HG02623 (cell line): ENCODE measurements around the gene RFX7.
"Not testable (repeated sequence)": the region's sequence is repeated elsewhere in the genome, so short reads cannot be mapped to it uniquely, and the experiment has no call there.

Experiments used
- ATAC-seq: cut with Tn5 transposase; IDR thresholded peaks from one replicate; pipeline ENCODE4 v1.9.1; 2021; ENCODE audit warnings: moderate library complexity; ENCODE audit not compliant: unreplicated experiment

RFX7 gene

DNA sequence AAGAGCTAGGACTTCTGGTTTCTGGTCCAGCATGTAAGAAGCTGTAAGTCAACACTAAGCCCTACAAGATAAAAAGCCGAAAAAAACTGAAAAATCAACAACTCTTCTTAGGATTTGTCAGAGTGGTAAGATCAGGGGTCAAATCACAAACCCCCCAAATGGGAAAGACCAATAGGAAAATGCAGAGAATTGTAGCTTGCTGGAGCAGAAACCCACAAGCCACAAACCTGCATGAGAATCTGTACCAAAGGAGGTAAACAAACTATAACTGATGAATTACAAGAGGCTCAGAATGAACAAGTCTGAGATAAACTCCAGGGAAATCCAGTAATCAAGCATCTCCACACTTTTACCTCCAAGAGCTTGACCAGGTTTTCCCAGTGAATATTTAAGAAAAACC lies 36.0 kb downstream of the RFX7 start:
- ATAC-seq: no peak

DNA sequence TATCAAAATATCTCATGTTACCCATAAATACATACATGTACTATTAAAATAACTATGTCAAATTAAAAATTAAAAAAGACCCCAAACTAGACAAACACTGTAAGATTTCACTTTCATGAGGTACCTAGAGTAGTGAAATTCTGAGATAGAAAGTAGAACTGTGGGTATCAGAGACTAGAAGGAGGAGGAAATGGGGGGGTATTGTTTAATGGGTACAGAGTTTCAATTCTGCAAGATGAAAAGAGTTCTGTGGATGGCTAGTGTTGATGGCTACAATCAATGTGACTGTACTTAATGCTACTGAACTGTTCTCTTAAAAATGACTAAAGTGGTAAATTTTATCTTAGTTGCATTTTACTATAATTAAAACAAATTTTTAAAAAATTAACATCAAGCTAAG lies 36.6 kb downstream of the RFX7 start:
- peak; percentile 56 for ATAC-seq

DNA sequence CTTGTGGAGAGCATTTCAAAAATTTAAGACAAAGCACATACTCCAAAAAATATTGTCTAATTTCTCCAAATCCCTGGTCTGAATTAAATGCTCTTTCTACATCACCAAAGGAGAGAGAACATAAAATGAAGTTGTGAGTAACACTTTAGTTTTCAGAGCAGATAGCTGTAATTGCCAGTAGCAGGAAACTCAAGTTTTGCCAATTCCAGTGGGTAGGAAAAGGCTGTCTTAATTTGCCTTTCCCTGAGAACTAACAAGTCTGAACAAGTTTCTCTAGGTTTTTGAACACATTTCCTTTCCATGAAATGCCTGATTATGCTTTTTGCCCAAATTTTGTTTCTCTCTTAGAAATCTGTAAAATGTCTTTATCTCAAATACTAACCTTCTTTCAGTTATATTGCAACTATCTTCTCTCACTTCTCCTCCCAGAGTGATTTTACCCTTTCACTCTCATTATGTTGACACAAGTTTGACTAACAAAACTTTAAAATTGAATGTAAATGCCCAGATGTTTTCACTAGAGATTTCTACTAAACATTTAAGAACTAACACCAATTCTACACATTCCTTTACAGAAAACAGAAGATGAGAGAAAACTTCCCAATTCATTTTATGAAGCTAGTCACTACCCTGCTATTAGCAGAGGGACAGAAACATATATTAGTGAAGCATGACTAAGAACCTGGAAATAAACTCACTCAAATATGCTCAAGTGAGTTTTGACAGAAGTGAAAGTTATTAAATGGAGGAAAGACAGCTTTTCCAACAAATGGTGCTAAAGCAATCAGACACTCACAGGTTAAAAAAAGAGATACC lies 38.4 kb downstream of the RFX7 start:
- ATAC-seq: no peak

DNA sequence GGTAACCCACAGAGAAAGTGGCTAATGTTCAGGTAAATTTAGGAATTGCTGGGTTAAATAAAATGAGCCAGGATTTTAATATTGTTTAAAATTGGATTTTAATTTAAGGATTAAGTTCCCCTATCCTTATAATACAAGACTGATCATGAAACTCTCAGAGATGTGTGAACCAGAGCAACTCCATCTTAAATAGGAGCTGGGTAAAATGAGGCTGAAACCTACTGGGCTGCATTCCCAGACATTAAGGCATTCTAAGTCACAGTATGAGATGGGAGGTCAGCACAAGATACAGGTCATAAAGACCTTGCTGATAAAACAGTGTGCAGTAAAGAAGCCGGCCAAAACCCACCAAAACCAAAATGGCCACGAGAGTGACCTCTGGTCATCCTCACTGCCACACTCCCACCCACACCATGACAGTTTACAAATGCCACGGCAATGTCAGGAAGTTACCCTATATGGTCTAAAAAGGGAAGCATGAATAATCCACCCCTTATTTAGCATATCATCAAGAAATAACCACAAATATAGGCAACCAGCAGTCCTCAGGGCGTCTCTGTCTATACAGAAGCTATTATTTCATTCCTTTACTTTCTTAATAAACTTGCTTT lies 40.3 kb downstream of the RFX7 start:
- ATAC-seq: not testable (repeated sequence)

DNA sequence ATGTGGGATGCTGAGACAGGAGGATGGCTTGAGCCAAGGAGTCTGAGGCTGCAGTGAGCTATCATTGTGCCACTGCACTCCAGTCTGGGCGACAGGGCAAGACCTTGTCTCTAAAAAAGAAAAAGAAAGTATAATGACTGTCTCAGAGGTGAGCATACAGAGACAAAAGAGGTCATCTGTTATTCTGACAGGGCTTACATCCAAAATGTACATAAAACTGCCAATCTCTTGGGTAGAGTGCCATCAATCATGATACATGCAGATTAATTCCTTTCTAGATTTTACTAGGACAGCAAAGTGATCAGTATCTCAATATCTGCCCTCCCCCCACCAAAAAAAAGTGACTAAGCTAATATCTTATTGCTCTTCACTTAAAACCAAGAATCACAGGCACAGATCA lies 41.0 kb downstream of the RFX7 start:
- ATAC-seq: no peak

DNA sequence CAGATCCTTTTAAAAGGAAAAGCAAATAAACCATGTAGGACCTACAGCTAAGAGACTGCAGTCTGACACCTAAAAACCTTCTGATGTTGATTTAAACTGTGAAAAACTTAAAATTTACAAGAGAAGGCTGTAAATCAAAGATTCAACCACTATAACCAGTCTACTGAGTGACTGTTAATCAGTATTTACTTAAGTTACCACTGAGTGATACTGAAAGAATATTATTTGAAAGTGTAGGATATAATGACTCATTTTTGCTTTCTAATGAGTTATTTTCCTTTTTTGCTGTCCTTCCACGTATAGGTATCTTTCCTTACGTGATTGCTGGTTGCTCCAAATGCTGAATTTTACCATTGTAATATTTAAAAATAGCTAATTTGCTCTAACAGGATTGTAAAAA lies 44.6 kb downstream of the RFX7 start:
- peak; percentile 61 for ATAC-seq

DNA sequence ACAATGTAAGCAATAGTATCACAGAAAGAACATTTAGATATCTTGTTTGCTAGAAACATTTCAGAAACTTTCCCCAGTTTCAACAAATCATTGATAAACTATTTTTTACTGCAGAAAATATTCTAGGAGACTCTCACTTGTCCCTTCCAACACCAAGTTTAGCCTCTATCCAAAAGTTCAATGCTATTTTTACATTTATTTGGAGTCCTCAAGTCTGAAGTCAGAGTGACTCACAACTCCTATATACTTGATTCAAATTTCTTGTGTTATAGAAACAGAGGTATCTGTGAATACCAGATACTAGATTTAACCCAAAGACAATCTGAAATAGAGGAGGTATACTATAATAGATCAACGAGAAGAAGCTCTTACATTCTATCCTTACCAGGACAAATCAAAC lies 49.6 kb downstream of the RFX7 start:
- no peak for ATAC-seq

DNA sequence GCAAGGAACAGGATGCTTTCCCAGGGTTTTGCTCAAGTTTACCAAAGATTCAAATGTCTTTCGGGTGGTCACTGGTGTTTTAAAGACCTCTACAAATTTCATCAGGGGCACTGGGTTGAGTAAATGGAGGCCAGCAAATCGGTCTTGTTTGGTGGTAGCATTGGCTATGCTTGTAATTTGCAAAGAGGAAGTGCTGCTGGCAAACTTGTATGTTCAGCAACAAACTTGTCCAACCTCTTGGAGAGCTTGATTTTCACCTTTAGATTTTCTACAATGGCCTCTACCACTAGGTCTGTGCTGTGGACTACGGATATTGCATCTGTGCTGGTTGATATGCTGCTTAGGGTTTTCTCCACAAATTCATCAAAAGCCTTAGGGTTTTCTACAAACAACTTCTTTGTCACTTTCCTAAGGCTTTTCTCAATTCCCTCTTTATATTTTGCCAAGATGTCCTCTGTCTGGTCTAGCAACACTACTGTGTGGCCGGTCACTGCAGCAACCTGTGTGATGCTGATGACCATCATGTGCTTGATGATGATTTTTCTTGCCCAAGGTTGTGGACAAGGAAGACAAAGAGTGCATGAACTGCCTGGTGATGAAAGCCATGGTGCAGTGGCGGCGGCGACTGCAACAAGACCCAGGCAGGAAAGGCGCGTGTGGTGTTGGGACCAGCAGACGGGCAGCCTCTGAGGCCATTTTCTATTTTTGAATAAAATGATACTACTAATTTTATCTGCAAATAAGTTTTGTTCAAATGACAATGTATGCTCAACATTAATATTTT lies 50.8 kb downstream of the RFX7 start:
- no peak for ATAC-seq

DNA sequence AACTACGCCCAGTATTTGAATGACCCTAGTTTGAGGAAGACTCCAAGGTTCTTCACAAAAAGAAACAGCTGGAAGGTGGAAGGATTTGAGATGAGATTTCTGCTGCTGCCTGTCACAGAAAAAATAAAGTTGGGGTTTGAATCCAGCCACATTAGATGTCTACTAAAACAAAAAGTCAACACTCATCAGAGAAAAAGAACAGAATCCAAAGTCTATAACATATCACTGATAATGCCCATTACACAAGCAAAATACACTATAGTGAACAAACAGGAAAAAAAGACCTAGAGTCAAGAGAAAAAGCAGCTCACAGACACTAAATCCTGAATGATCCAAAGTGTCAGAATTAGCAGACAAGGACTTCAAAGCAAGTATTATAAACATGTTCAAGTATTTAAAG lies 56.0 kb downstream of the RFX7 start:
- no peak for ATAC-seq

DNA sequence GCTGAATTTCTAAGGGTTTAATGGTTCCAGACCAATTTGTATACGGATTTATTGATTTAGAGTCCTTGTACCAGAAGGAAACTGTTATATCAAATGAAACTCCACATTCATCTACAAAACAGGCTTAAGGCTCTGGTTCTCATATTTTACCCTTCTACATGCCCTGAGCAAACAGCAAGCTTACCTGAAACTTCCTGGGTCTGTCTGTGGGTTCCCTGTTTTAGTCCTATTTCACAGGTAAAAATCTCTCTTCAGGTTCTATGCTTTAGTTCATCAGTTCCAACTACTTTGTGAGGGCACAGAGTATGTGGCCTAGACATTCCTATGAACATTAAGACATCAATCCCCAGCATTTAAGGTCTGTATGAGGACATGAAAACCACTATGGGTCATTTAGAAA lies 57.7 kb downstream of the RFX7 start:
- no peak for ATAC-seq

DNA sequence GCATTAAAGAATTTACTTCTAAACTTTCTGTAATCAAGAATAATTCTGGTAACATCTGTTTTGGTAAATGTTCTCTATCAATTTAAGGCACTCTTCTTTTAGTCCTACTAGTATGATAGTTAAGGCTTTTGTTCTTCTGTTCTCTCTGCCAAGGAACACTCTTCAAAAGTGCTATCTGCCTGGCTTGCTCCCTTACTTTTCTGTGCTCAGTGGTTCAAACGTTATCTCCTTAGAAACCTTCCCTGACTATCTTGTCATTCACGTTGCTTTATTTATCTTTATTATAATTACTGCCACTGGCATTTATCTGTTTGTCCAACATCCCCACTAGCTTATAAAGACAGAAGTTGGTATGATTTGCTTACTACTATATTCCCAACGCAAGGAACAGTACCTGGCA lies 59.2 kb downstream of the RFX7 start:
- ATAC-seq: no peak

DNA sequence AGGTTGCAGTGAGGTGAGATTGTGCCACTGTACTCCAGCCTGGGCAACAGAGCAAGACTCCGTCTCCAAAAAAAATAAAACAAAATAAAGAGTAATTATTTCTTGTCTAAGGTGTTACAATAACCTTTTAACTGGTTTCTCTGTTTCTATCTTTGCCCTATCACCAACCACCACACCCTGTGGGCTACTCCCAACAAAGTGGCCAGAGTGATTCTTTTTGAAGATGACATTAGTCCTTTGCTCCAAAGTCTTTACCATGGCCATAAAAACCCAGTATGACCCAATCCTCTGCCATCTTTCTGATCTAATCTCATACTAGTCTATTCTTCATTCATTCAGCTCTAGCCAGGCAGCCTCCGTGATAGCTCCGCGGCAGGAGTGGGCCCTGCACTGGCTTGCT lies 62.8 kb downstream of the RFX7 start:
- no peak for ATAC-seq

DNA sequence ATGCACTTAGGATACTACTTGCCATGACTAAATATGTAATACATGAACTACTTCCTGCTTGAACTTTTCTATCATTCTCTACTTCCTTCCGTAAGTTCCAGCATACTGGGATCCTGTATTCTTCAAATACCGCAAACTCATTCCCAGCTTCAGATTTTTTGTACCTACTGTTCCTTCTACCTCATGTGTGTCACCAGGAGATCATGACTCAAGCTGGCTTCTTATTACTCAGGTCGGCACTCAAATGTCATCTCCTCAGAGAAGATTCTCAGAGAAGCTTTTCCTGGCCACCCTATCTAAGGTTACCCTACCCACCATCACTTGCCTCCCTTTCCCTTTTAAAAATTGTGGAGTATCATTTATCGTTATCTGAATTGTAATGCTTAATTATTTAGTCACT lies 66.7 kb downstream of the RFX7 start:
- ATAC-seq: no peak

DNA sequence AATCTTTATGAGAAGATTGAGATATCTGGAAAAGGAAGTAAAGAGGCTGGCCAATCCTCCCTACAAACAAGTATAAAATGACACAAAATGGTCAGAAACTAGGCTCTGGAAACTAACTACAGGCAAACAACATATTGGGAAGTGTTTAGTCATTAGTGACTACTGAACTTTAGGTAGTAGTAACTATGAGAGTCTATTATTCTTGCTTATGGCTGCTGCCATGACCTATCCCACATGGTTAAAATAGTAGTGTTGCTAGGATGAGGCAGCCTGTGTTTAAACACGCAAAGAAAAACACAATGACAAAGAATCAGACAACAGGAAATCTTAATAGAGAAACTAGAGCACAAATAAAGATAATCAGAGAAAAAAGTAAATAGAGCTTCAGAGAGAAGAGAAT lies 67.9 kb downstream of the RFX7 start:
- no peak for ATAC-seq

DNA sequence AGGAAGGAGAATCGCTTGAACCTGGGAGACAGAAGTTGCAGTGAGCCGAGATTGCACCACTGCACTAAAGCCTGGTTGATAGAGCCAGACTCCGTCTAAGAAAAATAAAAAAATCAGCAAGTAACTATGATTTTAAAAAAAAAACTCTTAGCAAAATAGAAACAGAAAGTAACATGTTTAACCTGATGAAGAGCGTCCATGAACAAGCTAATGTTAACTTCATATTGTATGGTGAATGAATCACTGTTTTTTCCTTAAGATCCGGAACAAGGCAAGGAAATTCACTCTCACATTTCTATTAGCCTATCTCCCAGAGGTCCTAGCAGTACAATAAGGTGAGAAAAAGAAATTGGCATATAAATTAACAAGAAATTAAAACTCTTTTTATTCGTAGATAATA lies 69.0 kb downstream of the RFX7 start:
- ATAC-seq: no peak

DNA sequence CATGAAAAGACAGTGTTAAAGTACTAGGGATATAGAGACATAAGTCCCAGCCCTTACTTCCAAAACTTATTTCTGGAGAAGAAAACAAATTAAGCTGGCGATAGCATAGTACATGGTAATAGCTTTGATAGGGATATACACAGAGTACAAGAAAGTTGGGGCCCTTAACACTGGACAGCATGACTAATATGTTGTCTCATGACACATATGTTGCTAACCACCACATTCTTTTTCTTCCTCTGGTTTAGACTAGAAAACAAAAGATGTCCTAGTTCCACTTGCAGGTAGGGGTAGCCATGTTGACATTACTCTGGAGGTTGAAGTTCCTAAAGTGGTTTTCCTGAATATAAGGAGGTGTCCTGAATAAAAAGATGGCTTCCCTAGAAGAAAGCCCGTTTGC lies 75.3 kb downstream of the RFX7 start:
- ATAC-seq: no peak

DNA sequence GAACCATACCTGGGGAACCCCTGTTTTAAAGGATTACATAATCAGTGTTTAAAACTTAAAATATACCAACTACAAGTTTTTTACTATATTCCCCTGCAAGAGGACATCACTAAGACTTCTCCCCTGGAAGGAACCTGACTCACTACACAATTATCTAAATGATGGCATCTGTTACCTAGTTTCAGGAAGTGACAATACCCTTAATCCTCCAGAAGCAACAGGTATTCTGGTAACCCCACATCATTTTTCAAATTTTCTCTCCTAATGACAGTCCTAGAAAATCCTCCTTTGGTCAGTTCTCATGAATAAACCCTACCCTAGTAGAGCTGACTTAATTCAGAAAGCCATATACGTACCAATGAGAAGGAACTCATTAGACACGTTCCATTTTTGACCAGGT lies 78.4 kb downstream of the RFX7 start:
- no peak for ATAC-seq

DNA sequence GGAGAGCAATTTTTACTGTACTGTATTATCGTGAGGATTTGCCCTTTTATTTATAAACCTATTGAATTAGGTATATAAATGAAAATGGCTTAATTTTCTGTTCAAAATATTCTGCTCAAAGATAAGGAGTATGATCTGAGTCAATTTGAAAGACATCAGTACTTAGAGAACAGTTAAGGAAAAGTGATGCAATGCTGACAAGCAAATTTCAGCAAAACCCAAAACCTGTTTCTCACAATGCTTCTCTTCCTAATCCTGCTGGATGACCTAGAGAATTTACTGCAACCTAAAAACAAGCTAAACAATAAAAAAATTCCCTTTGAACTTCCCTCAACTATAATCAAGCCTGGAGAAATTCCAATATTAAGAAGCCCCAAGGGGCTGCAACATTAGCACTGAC lies 82.7 kb downstream of the RFX7 start:
- ATAC-seq: no peak

DNA sequence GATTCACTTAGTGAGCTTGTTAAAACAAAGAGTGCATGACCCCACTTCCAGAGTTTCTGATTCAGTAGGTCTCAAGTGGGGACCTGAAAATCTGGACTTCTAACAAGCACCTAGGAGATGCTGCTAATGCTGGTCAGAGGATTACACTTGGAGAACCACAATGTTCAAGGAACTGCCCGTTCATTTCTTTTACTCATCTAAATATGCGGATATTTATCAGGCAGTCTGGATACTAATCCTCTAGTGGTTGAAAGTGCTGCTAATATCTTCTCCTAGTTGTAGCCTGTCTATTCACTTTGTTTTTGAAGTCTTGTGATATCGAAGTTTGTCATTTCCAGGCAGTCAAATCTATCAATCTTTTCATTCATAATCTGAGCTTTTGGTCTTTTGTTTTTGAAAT lies 86.8 kb downstream of the RFX7 start:
- ATAC-seq: no peak

DNA sequence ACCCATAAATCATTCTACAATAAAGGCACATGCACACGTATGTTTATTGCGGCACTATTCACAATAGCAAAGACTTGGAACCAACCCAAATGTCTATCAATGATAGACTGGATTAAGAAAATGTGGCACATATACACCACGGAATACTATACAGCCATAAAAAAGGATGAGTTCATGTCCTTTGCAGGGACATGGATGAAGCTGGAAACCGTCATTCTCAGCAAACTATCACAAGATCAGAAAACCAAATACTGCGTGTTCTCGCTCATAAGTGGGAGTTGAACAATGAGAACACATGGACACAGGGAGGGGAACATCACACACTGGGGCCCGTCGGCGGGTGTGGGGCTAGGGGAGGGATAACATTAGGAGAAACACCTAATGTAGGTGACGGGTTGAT lies 88.4 kb downstream of the RFX7 start:
- ATAC-seq: not testable (repeated sequence)

DNA sequence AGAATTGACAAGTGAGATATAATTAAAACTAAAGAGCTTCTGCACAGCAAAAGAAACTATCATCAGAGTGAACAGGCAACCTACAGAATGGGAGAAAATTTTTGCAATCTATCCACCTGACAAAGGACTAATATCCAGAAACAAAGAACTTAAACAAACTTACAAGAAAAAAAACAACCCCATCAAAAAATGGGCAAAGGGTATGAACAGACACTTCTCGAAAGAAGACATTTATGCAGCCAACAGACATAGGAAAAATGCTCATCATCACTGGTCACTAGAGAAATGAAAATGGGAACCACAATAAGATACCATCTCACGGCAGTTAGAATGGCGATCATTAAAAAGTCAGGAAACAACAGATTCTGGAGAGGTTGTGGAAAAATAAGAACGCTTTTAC lies 88.9 kb downstream of the RFX7 start:
- not testable (repeated sequence) for ATAC-seq

DNA sequence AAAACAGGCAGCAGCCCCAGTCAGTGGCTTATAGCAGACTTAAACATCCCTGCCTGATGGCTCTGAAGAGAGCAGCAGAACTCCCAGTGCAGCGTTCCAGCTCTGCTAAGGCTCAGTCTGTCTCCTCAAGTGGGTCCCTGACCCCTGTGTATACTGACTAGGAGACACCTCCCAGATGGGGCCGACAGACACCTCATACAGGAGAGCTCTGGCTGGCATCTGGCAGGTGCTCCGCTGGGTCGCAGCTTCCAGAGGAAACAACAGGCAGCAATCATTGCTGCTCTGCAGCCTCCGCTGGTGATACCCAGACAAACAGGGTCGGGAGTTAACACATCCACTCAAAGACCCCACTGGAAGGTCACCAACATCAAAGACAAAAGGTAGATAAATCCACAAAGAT lies 93.5 kb downstream of the RFX7 start:
- ATAC-seq: no peak
